Endothelial cell of umbilical vein (primary cell): Measurements from ENCODE around the gene KLHL36. TPM values are rescaled to one million over a fixed set of nuclear protein-coding genes. Genes with fewer than 3 reads are reported as not detected.

Experiments used
- BruUV-seq: library from RNA; stranded (reverse); fragments of 400-500 nt; replicated peaks from 2 replicates; lab custom pipeline; 2021; lab: Mats Ljungman, UMichigan
- CTCF ChIA-PET: fragments of 300-600, 350-600 bp; sonication (Branson Sonifier 250); formaldehyde crosslinking; loops from one replicate; lab custom pipeline; 2021; ENCODE audit warnings: antibody characterized with exemption, inconsistent platforms; lab: Charles Lee
- POLR2A ChIA-PET: fragments of 300-600, 350-600 bp; sonication (Branson Sonifier 250); formaldehyde crosslinking; loops from one replicate; lab custom pipeline; 2021; ENCODE audit warnings: antibody characterized with exemption, inconsistent platforms; lab: Charles Lee
- DNase-seq: peaks from one replicate; pipeline ENCODE4 v3.0.0-alpha.2; 2011; ENCODE audit warnings: low read depth, low spot score
- FAIRE-seq: peaks from 2 replicates; lab custom pipeline; 2011; peaks lifted over from hg19 to GRCh38; lab: Jason Lieb, UNC
- H2AFZ ChIP-seq: 2 replicates; pipeline ENCODE4 v1.6.0; 2012; ENCODE audit warnings: low read depth, low read length, control low read depth, inconsistent platforms
- H3K27ac ChIP-seq: 2 replicates; pipeline ENCODE4 v1.5.1; 2011; ENCODE audit warnings: low read depth, mild to moderate bottlenecking, control low read depth, low read length, moderate library complexity; ENCODE audit not compliant: insufficient read depth
- H3K27me3 ChIP-seq, 2 experiments: 2 replicates each; pipeline versions ENCODE4 v1.6.0 to v1.6.1; 2011; ENCODE audit warnings: low read length in 2 of 2, mixed read lengths in 1 of 2; ENCODE audit not compliant: control insufficient read depth in 2 of 2, insufficient read depth in 2 of 2
- H3K36me3 ChIP-seq, 2 experiments: 2 replicates in 1 of 2; 3 replicates in 1 of 2; pipeline ENCODE4 v1.5.1; 2011; ENCODE audit warnings: low read length in 2 of 2, mild to moderate bottlenecking in 1 of 2, moderate library complexity in 1 of 2; ENCODE audit not compliant: control insufficient read depth in 2 of 2, insufficient read depth in 2 of 2; ENCODE audit errors: extremely low read depth in 1 of 2
- H3K4me1 ChIP-seq: 3 replicates; pipeline ENCODE4 v1.5.1; 2011; ENCODE audit warnings: mild to moderate bottlenecking, low read length; ENCODE audit not compliant: control insufficient read depth, insufficient read depth; ENCODE audit errors: extremely low read depth
- H3K4me2 ChIP-seq: 2 replicates; pipeline ENCODE4 v1.6.1; 2011; ENCODE audit warnings: low read length, control low read depth, mixed read lengths; ENCODE audit not compliant: insufficient read depth
- H3K4me3 ChIP-seq, 3 experiments: fragments of 200-600 bp in 1 of 3; sonication (generic), shearing (Covaris generic) in 1 of 3; replicated peaks in 1 of 3; 2 replicates each; pipeline ENCODE4 v1.5.1; 2011 to 2016; ENCODE audit warnings: control low read depth in 3 of 3, low read length in 3 of 3, mild to moderate bottlenecking in 2 of 3, inconsistent platforms in 1 of 3, low read depth in 1 of 3, moderate library complexity in 1 of 3; ENCODE audit not compliant: insufficient read depth in 1 of 3
- H3K79me2 ChIP-seq: 2 replicates; pipeline ENCODE4 v1.6.0; 2012; ENCODE audit warnings: low read length, inconsistent platforms; ENCODE audit not compliant: control insufficient read depth, insufficient read depth
- H3K9ac ChIP-seq: replicated peaks from 2 replicates; pipeline ENCODE3; 2011; ENCODE audit warnings: low read length, control low read depth; ENCODE audit not compliant: insufficient read depth; ENCODE audit errors: extremely low read depth
- H3K9me1 ChIP-seq: replicated peaks from 3 replicates; pipeline ENCODE4 v1.6.0; 2011; ENCODE audit warnings: mild to moderate bottlenecking, low read length; ENCODE audit not compliant: control insufficient read depth, insufficient read depth; ENCODE audit errors: extremely low read depth
- H3K9me3 ChIP-seq: replicated peaks from 2 replicates; pipeline ENCODE4 v1.5.1; 2012; ENCODE audit warnings: low read length, inconsistent platforms; ENCODE audit not compliant: control insufficient read depth, insufficient read depth
- H4K20me1 ChIP-seq: replicated peaks from 2 replicates; pipeline ENCODE3; 2011; ENCODE audit warnings: mild to moderate bottlenecking, low read length; ENCODE audit not compliant: control insufficient read depth, insufficient read depth; ENCODE audit errors: extremely low read depth
- EZH2 ChIP-seq: IDR thresholded peaks from 2 replicates; pipeline ENCODE4 v1.6.1; 2012; ENCODE audit warnings: borderline replicate concordance, low read depth, mild to moderate bottlenecking, moderate library complexity, low read length, inconsistent platforms; ENCODE audit not compliant: severe bottlenecking
- FOS ChIP-seq: IDR thresholded peaks from 2 replicates; pipeline ENCODE4 v1.6.1; 2011; ENCODE audit warnings: mild to moderate bottlenecking, low read length, moderate library complexity, borderline replicate concordance; ENCODE audit not compliant: insufficient read depth
- GATA2 ChIP-seq: IDR thresholded peaks from 2 replicates; pipeline ENCODE4 v1.7.0; 2011; ENCODE audit warnings: low read depth, mild to moderate bottlenecking, moderate library complexity, mixed read lengths, low read length; ENCODE audit not compliant: insufficient read length, insufficient read depth
- JUN ChIP-seq: IDR thresholded peaks from 2 replicates; pipeline ENCODE4 v1.6.1; 2011; ENCODE audit warnings: borderline replicate concordance, low read depth; ENCODE audit not compliant: insufficient read length, insufficient read depth
- MYC ChIP-seq: IDR thresholded peaks from one replicate; pipeline ENCODE4 v1.6.1; 2011; ENCODE audit warnings: mild to moderate bottlenecking, low read depth, low read length
- POLR2A ChIP-seq: IDR thresholded peaks from 2 replicates; pipeline ENCODE4 v1.6.1; 2012; ENCODE audit warnings: low read depth, mild to moderate bottlenecking, control low read depth, low read length
- POLR2AphosphoS5 ChIP-seq: IDR thresholded peaks from 2 replicates; pipeline ENCODE4 v1.6.1; 2012; ENCODE audit warnings: low read depth, mild to moderate bottlenecking, control low read depth, low read length, moderate library complexity; ENCODE audit not compliant: insufficient read depth
- dilution Hi-C: fragments of 300-500 bp; cut with MboI; formaldehyde crosslinking; loops from one replicate; pipeline ENCODE4 v1.15.0; 2019; ENCODE audit warnings: low sequenced_read_pairs; ENCODE audit not compliant: extremely low pct_ligation_motif_present
- intact Hi-C: fragments of 100-400 bp; cut with micrococcal nuclease; formaldehyde crosslinking; loops from one replicate; pipeline ENCODE4 v1.10.0; 2022
- polyA plus RNA-seq, 4 experiments: library from polyadenylated mRNA; depleted of rRNA in 3 of 4; stranded (reverse) in 3 of 4; unstranded in 1 of 4; fragments of >200 nt; gene quantifications; 2 replicates each; pipeline versions ENCODE4 v1.2.1 to v1.2.3, GENCODE V29; 2011 to 2012; ENCODE audit warnings: missing spikeins in 1 of 4
- total RNA-seq: library from RNA; stranded (reverse); gene quantifications from 2 replicates; pipeline ENCODE4 v1.2.3, GENCODE V29; 2021
- TF ChIP-seq, protein P1 (sequence below), 2 donors: IDR thresholded peaks; 1 replicate in 1 of 2; 2 replicates in 1 of 2; pipeline ENCODE4 v1.5.1; 2011; ENCODE audit warnings: low read length in 2 of 2, mild to moderate bottlenecking in 2 of 2, moderate library complexity in 2 of 2, control low read depth in 1 of 2, inconsistent platforms in 1 of 2, low read depth in 1 of 2; ENCODE audit not compliant: insufficient read depth in 1 of 2; ENCODE audit errors: extremely low read depth in 1 of 2
- TF ChIP-seq, protein P2 (sequence below): IDR thresholded peaks from 2 replicates; pipeline ENCODE4 v1.6.1; 2011; ENCODE audit not compliant: insufficient read depth, insufficient read length

The KLHL36 gene
- total and polyA plus RNA-seq, 2 donors (not counting 3 experiments of a cell fraction or from before 2014, with no cell fraction given): 31.3 to 38.8 TPM

DNA sequence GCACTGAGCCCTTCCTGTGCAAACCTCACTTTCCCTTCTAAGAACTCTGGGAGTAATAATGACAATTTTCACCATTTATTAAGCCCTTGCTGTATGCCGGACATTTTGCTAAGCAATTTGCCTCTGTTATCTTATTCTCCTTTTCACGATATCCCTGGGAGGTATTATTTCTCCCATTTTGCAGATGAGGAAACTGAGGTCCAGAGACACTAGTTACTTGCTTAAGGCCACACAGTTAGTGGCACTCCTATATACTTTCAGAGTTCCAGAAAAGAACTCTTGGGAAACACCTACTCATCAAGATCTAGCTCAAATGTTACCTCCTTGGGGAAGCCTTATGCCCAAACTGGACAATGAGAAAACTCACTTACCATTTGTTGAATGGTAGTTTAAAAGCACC, 46.7 kb downstream of the KLHL36 start:
- ChIA-PET CTCF (interaction anchor here (0.7 to 3.2 kb wide), 3 partner anchors 23 to 44 kb away, joined by 5 to 17 read pairs (median 8); no protein-coding TSS in a partner anchor), POLR2A (no interaction called here)
- Histone ChIP-seq H4K20me1 (no peaks in the 10 kb centered on the region), H3K9me3 (no peaks in the 10 kb centered on the region), H3K79me2 (peaks cover 2% of the 10 kb centered on the region), H3K9ac (no peak overlapping the region), H3K27ac (no peak overlapping the region), H3K27me3 (no peaks in the 10 kb centered on the region), H3K36me3 (no peaks in the 10 kb centered on the region), H3K4me2 (no peak overlapping the region), H2AFZ (no peak overlapping the region), H3K4me3 (no peak overlapping the region), H3K9me1 (no peaks in the 10 kb centered on the region), H3K4me1 (peaks cover 11% of the 10 kb centered on the region)
- dilution Hi-C loops (no loop called here), intact Hi-C loops (no loop called here)
- TF ChIP-seq POLR2A: no peak
- no peak for TF ChIP-seq FOS
- no peak for TF ChIP-seq POLR2AphosphoS5
- TF ChIP-seq, protein P1, sequence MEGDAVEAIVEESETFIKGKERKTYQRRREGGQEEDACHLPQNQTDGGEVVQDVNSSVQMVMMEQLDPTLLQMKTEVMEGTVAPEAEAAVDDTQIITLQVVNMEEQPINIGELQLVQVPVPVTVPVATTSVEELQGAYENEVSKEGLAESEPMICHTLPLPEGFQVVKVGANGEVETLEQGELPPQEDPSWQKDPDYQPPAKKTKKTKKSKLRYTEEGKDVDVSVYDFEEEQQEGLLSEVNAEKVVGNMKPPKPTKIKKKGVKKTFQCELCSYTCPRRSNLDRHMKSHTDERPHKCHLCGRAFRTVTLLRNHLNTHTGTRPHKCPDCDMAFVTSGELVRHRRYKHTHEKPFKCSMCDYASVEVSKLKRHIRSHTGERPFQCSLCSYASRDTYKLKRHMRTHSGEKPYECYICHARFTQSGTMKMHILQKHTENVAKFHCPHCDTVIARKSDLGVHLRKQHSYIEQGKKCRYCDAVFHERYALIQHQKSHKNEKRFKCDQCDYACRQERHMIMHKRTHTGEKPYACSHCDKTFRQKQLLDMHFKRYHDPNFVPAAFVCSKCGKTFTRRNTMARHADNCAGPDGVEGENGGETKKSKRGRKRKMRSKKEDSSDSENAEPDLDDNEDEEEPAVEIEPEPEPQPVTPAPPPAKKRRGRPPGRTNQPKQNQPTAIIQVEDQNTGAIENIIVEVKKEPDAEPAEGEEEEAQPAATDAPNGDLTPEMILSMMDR (IDR thresholded peaks at IDR 0.05; ENCODE audit: extremely low read depth in 1 of 2, insufficient read depth in 1 of 2, low read depth in 1 of 2, low read length in 2 of 2): no peak
- no peak for TF ChIP-seq GATA2
- TF ChIP-seq MYC: no peak
- TF ChIP-seq, protein P2, sequence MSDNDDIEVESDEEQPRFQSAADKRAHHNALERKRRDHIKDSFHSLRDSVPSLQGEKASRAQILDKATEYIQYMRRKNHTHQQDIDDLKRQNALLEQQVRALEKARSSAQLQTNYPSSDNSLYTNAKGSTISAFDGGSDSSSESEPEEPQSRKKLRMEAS: no peak
- TF ChIP-seq JUN: no peak
- TF ChIP-seq EZH2: no peak
- BruUV-seq: no TSS peak
- FAIRE-seq (no peak), DNase-seq (no peak)
